Pancreas (tissue), 10 donors: ENCODE results near the gene FIS1. TPM values are rescaled to one million over a fixed set of nuclear protein-coding genes. Genes with fewer than 3 reads are reported as not detected.
A peak's percentile ranks its signal among the peaks of the same experiment; 100 is the strongest.

Source experiments
- ATAC-seq, 4 donors: fragments of 200-7000 bp; cut with Tn5 transposase; one replicate each; pipeline versions ENCODE4 v1.8.0 to v1.9.1; 2020; ENCODE audit warnings: mild to moderate bottlenecking in 4 of 4, moderate library complexity in 4 of 4
- DNase-seq, 6 donors: peaks; one replicate each; pipeline ENCODE4 v3.0.0-alpha.2; 2020
- FAIRE-seq: peaks from 2 replicates; lab custom pipeline; 2012; peaks lifted over from hg19 to GRCh38; lab: Jason Lieb, UNC
- H3K27ac ChIP-seq, 4 donors: fragments of 200-600 bp; sonication (generic); 1 replicate in 3 of 4; 2 replicates in 1 of 4; pipeline versions ENCODE4 v1.5.0 to v1.8.0; 2020
- H3K27me3 ChIP-seq, 4 donors: fragments of 200-600 bp; one replicate each; pipeline ENCODE4 v1.8.0; 2021
- H3K36me3 ChIP-seq, 3 donors: fragments of 200-600 bp; sonication (generic) in 1 of 3; one replicate each; pipeline versions ENCODE4 v1.5.0 to v1.8.0; 2020 to 2021
- H3K4me1 ChIP-seq, 3 donors: fragments of 200-600 bp; one replicate each; pipeline ENCODE4 v1.8.0; 2021
- H3K4me3 ChIP-seq, 4 donors: fragments of 200-600 bp; sonication (generic) in 2 of 4; one replicate each; pipeline versions ENCODE4 v1.5.0 to v1.8.0; 2020 to 2021
- H3K9me3 ChIP-seq, 4 donors: fragments of 200-600 bp; one replicate each; pipeline ENCODE4 v1.8.0; 2021
- WGBS, 2 donors: extraction: QIAGEN DNeasy Blood & Tissue Kit; methylation state at CpG; one replicate each; pipeline ENCODE4 v1.1.7; 2013; 5-methylcytosine and 5-hydroxymethylcytosine counted together
- intact Hi-C, 3 donors: fragments of 100-400 bp; cut with DNase I; formaldehyde crosslinking; loops; one replicate each; pipeline versions ENCODE4 v1.11.1 to v1.14.2; 2022
- polyA plus RNA-seq, 2 donors: library from polyadenylated mRNA; stranded (reverse); fragments of 200-250 nt; gene quantifications; one replicate each; pipeline ENCODE4 v1.2.3, GENCODE V29; 2013
- total RNA-seq, 6 donors: library from RNA; stranded (reverse); fragmentation: NEBNext Ultra II Directional in 4 of 6; extraction: Animal tissue kit (Norgen Biotek cat#: 25700) in 4 of 6; gene quantifications; one replicate each; pipeline versions ENCODE4 v1.2.1 to v1.2.4, GENCODE V29; 2021 to 2023
- TF ChIP-seq, protein P1 (sequence below), 4 donors: fragments of 200-600 bp; sonication (generic) in 3 of 4; IDR thresholded peaks; one replicate each; pipeline versions ENCODE4 v1.5.0 to v1.8.0; 2021; ENCODE audit warnings: antibody characterized with exemption in 4 of 4
- donor health status: healthy with polysubstance abuse.
- donor health status: DM: no; HTN: no; CAD: no; lungs with moderate emphysema.
- donor health status: DM: no; HTN: no; CAD: no.
- donor health status: control.
- donor health status: control.
- donor health status: Bipolar disorder and iron deficiency.
- donor health status: DM: yes; HTN: yes; CAD: no.
- donor health status: DM: no; HTN: no; CAD: no.
- donor health status: DM: no; HTN: no; CAD: no.
- donor health status: DM: yes; HTN: yes; CAD: no.

Gene FIS1
- total and polyA plus RNA-seq, 8 donors: 75.4 to 144 (median 91.6) TPM

DNA sequence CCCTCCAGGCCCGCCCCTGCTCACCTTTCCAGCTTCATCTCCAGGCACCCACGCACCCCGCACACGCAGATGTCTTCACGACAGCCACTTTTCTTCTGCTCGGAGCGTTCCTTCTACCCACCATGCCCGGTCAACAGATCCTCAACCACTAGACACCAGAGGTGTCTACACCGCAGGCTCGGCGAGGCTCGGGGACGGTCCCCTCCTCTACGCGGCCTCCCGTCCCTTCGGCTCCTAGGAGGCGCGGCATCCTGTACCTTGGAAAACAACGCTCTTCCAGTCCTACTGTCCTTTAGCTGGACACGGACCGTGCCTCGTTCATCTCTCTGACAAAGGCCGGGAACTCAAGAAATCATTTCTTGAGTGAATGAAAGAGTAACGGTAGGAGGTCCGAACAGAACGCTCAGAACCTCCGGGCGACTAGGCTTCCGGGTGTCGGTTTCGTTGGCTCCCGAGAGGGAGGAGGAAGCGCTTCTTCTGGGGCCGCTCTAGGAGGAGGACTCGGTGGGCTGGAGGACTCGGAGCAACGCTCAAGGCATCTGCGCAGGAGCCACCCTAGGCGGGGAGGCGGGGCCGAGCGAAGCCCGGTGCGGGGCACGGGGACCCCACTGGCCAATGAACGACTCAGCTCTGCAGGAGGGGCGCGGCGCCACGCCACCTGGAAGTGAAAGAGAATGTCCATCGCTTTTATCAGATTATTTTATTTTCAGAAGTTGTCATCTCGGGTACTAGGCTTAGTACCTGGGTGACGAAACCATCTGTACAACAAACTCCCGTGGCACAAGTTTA is 7.2 kb upstream of the FIS1 start:
- TF ChIP-seq, protein P1, sequence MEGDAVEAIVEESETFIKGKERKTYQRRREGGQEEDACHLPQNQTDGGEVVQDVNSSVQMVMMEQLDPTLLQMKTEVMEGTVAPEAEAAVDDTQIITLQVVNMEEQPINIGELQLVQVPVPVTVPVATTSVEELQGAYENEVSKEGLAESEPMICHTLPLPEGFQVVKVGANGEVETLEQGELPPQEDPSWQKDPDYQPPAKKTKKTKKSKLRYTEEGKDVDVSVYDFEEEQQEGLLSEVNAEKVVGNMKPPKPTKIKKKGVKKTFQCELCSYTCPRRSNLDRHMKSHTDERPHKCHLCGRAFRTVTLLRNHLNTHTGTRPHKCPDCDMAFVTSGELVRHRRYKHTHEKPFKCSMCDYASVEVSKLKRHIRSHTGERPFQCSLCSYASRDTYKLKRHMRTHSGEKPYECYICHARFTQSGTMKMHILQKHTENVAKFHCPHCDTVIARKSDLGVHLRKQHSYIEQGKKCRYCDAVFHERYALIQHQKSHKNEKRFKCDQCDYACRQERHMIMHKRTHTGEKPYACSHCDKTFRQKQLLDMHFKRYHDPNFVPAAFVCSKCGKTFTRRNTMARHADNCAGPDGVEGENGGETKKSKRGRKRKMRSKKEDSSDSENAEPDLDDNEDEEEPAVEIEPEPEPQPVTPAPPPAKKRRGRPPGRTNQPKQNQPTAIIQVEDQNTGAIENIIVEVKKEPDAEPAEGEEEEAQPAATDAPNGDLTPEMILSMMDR (IDR thresholded peaks at IDR 0.05): no peak
- FAIRE-seq (peak; percentile 91), DNase-seq (peak; percentile 96 to 100 (median 98)), ATAC-seq (peak; percentile 100)
- WGBS, 2 donors: 0% methylated on average over 55 of the region's 55 CpGs
- H3K4me3 ChIP-seq: peak overlapping the region; percentile 68 to 98 (median 82)
- H3K4me1 ChIP-seq: peaks cover 0 to 13% (median 0%) of the 10 kb centered on the region in 3 donors
- no peaks in the 10 kb centered on the region for H3K27me3 ChIP-seq
- H3K36me3 ChIP-seq: no peaks in the 10 kb centered on the region
- intact Hi-C loops: no loop called here
- H3K9me3 ChIP-seq: no peaks in the 10 kb centered on the region
- H3K27ac ChIP-seq: peak overlapping the region; percentile 43 to 73 (median 64)

DNA sequence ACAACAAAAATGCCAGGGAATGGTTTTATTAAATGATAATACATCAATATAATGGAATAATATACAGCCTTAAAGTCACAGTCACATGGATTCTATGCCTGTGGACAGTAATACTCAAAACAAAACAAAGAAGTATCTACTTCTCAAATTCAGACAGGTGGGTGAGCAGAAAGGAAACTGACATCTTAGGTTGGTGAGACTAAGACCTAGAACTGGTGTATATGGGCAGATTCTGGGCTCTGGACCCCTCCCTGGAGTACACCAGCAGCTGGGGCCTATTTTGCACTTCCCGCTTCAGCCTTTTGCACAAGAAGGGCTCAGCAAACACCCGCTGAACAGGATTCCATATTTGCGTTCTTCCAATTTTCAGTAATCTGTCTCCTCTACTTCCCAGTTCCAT is 5.4 kb upstream of the FIS1 start:
- H3K9me3 ChIP-seq: no peaks in the 10 kb centered on the region
- 92 to 94% methylated on average over 3 of the region's 3 CpGs for WGBS, 2 donors
- peaks cover 0 to 17% (median 8%) of the 10 kb centered on the region in 3 donors for H3K4me1 ChIP-seq
- no peak for ATAC-seq
- H3K27ac ChIP-seq: no peak overlapping the region
- H3K36me3 ChIP-seq: no peaks in the 10 kb centered on the region
- no peaks in the 10 kb centered on the region for H3K27me3 ChIP-seq
- TF ChIP-seq, protein P1 (IDR thresholded peaks at IDR 0.05): no peak
- intact Hi-C loops: no loop called here
- no peak for DNase-seq
- no peak overlapping the region for H3K4me3 ChIP-seq
- no peak for FAIRE-seq

DNA sequence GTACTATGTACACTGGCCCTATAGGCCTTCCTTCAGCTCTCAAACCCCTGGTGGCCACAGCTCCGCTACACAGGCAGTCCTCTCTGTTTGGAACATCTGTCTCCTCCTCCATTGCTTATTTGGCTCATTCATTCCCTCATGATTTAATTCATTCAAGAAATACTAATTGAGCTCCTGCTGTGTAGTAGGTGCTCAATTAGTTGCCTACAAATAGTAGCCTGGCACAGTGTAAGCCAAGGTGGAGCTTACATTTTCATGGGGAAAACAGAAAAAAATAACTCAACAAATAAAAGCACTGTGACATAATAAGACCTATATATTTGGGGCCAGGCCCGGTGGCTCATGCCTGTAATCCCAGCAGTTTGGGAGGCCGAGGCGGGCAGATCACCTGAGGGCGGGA is 3.4 kb upstream of the FIS1 start:
- FAIRE-seq: no peak
- 96 to 97% methylated on average over 5 of the region's 5 CpGs for WGBS, 2 donors

DNA sequence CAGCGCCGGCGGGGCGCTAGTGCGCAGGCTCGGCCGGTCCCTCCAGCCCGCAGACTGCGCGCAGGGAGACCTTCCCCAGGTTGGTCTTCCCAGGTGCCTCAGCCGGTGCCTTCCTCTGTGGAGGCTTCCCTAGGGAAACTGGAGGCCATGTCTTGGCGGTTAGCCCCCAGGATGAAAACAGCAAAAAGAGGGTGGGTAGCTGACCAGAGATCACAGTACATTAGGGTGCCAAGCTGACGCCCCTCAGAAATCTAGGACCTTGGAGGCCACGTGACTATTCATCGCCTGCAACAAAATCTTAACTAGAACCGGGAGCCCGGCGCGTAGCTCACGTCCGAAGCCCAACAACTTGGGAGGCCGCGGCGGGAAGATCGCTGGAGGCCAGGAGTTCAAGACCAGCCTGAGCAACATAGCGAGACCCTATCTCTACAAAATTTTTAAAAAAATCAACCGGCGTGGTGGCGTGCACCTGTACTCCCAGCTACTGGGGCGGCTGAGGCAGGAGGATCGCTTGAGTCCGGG is 327 bp upstream of the FIS1 start:
- DNase-seq (peak in 1 of 6 donors; percentile 45), FAIRE-seq (no peak), ATAC-seq (no peak)
- intact Hi-C loops: no loop called here
- Histone ChIP-seq H3K27ac (peak overlapping the region; percentile 69 to 98 (median 90)), H3K36me3 (no peaks in the 10 kb centered on the region), H3K4me1 (peaks cover 0 to 16% (median 9%) of the 10 kb centered on the region in 3 donors), H3K27me3 (no peaks in the 10 kb centered on the region), H3K9me3 (no peaks in the 10 kb centered on the region), H3K4me3 (peak overlapping the region; percentile 75 to 94 (median 79))
- TF ChIP-seq, protein P1 (IDR thresholded peaks at IDR 0.05): no peak
- 23 to 26% methylated on average over 31 to 32 of the region's 32 CpGs for whole genome bisulfite sequencing, 2 donors

More for the DNA sequence above, 3.4 kb upstream of the FIS1 start:
- H3K4me3 ChIP-seq: no peak overlapping the region
- no peaks in the 10 kb centered on the region for H3K27me3 ChIP-seq
- H3K9me3 ChIP-seq: no peaks in the 10 kb centered on the region
- TF ChIP-seq, protein P1 (IDR thresholded peaks at IDR 0.05): no peak
- intact Hi-C loops: no loop called here
- no peaks in the 10 kb centered on the region for H3K36me3 ChIP-seq
- no peak overlapping the region for H3K27ac ChIP-seq
- peaks cover 0 to 26% (median 9%) of the 10 kb centered on the region in 3 donors for H3K4me1 ChIP-seq
- no peak for DNase-seq
- ATAC-seq: no peak
